Astrocyte of the cerebellum (primary cell): ENCODE measurements around the gene KRT81.

Source experiments
- DNase-seq: peaks from one replicate; pipeline ENCODE4 v3.0.0-alpha.2; 2011; ENCODE audit warnings: low read depth
- H3K4me3 ChIP-seq: 2 replicates; pipeline ENCODE4 v1.5.1; 2011; ENCODE audit warnings: mild to moderate bottlenecking, low read depth, low read length, moderate library complexity
- CTCF ChIP-seq: IDR thresholded peaks from 2 replicates; pipeline ENCODE4 v1.5.1; 2012; ENCODE audit warnings: low read length, low read depth, moderate library complexity, mild to moderate bottlenecking; ENCODE audit errors: missing control alignments
- in situ Hi-C: cut with HindIII; loops from 2 replicates; pipeline ENCODE4 v1.10.0; 2017; ENCODE audit warnings: low sequenced_read_pairs

KRT81 gene

DNA sequence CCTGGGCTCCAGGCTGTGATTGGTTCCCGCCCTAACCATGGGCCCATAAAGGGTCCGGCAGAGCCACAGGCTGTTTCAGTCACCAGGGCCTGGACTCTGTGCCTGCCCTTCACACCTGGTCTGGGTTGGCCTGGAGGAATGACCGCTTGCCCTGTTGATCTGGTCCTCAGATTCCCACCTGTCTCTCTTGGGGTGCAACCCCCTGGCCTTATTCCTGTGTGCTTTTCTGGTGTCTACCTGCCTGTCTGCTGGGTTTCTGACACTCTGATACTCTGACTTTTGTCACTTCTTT, 32.8 kb upstream of the KRT81 start:
- H3K4me3 ChIP-seq = no peak overlapping the region
- in situ Hi-C loops = no loop called here
- DNase-seq = no peak
- TF ChIP-seq CTCF = no peak

DNA sequence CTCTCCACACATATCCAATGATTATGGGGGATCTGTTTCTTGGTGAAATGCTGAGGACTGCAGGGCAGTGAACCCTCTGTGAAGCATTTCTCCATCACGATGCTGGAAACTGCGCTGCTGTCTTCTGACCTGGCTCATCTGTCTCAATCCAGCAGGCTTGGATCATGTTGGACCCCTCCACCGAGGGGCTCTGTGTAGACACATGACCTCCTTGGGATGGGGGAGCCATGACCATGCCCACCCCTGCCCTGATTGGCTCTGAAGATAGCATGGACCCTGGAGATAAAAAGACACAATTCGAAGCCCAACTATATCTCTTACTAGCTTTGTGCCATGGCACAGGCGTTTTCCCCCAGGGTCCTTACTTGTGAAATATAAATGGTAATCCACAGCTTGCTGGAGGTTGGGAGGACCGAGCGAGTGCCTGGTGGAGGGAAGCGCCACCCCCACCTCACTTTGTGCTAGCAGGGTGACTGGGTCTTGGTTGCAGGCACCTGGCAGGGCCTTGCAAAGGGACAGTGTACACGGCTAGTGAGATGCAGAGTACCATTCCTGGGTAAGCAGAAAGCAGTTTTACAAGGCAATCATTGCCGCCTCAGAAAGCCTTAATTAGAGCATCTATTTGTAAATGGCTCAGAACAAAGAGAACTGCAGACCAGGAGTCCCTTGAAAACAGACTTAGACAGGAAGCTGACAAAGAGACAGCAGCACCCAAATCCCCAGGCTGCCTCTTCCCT, 32.2 kb upstream of the KRT81 start:
- no peak overlapping the region for H3K4me3 ChIP-seq
- no peak for TF ChIP-seq CTCF
- in situ Hi-C loops = no loop called here
- no peak for DNase-seq

- TF ChIP-seq CTCF = no peak
- in situ Hi-C loops = no loop called here
- no peak overlapping the region for H3K4me3 ChIP-seq
- no peak for DNase-seq
Measured at GRCh38 chr12:52323001-52323400, 31.7 kb upstream of the KRT81 start.

GRCh38 chr12:52322069-52322468, 30.7 kb upstream of the KRT81 start:
- no peak overlapping the region for H3K4me3 ChIP-seq
- DNase-seq = no peak
- no peak for TF ChIP-seq CTCF
- in situ Hi-C loops = no loop called here

DNA sequence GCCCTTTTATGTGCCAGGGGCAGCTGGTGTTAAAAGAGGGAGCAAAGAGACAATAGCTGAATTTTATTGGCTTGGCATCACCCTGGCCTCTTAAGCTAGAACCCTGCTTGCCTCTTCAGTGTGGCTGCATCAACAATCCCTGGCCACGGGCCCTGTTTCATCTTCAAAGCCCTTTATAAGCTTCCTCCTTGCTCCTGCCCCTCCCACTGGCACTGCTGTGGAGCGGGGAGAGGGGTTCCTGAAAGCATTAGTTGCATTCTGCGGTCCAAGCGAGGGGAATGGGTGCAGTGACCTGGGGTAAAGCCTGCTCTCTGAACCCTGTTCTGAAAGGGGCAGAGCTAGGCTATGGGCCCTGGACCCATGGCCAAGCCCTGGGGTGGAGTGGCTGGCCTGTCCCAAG, 30.1 kb upstream of the KRT81 start:
- no peak overlapping the region for H3K4me3 ChIP-seq
- in situ Hi-C loops = no loop called here
- no peak for DNase-seq
- TF ChIP-seq CTCF = no peak

GRCh38 chr12:52320784-52321400, 29.6 kb upstream of the KRT81 start, which contains the start of gene KRT83:
TSS of gene KRT83 (minus strand) at chr12:52321398. CDS start at chr12:52321335, 63 bp downstream.
- TF ChIP-seq CTCF = no peak
- H3K4me3 ChIP-seq = no peak within 1 kb of the TSS
- no peak for DNase-seq
- in situ Hi-C loops = no loop called here

GRCh38 chr12:52319097-52319496, 27.8 kb upstream of the KRT81 start:
- no peak overlapping the region for H3K4me3 ChIP-seq
- in situ Hi-C loops = no loop called here
- TF ChIP-seq CTCF = no peak
- no peak for DNase-seq
